Stimulated activated naive CD4-positive, alpha-beta T cell (primary cell): ENCODE results near the gene NUP37.
"Not testable (repeated sequence)": the region's sequence is repeated elsewhere in the genome, so short reads cannot be mapped to it uniquely, and the experiment has no call there.

Source experiments
- DNase-seq, 6 experiments: peaks; one replicate each; lab custom pipeline; 2025; lab: John Stamatoyannopoulos, UW

Gene NUP37

GRCh38 chr12:102089228-102089835, 30.6 kb downstream of the NUP37 start:
- not testable (repeated sequence) for DNase-seq

- DNase-seq, result no peak
These were observed 39.1 kb downstream of the NUP37 start for GRCh38 chr12:102080842-102081241.

- DNase-seq, result not testable (repeated sequence)
These were observed 47.8 kb downstream of the NUP37 start for GRCh38 chr12:102072092-102072491.

- no peak for DNase-seq
These were observed 50.2 kb downstream of the NUP37 start for GRCh38 chr12:102069707-102070106.

- DNase-seq, result no peak
These were observed 52.2 kb downstream of the NUP37 start for GRCh38 chr12:102067574-102068258.

GRCh38 chr12:102064476-102064875, 55.4 kb downstream of the NUP37 start:
- no peak for DNase-seq

- no peak for DNase-seq
These were observed 56.8 kb downstream of the NUP37 start for GRCh38 chr12:102063069-102063468.

- DNase-seq, result no peak
These were observed 57.5 kb downstream of the NUP37 start for GRCh38 chr12:102062419-102062806.

- peak; percentile 88 to 94 (median 92) for DNase-seq
These were observed 58.1 kb downstream of the NUP37 start, which contains the start of gene WASHC3 for GRCh38 chr12:102061560-102062418. Gene WASHC3 (minus strand): TSS chr12:102061991. CDS start chr12:102061962, 29 bp downstream.

GRCh38 chr12:102061096-102061559, 58.8 kb downstream of the NUP37 start:
- peak in 2 of 6 experiments; percentile 15 to 36 for DNase-seq

- DNase-seq, result peak in 1 of 6 experiments; percentile 2
These were observed 60.6 kb downstream of the NUP37 start for GRCh38 chr12:102059343-102059742.

- no peak for DNase-seq
These were observed 65.6 kb downstream of the NUP37 start for GRCh38 chr12:102054345-102054744.

GRCh38 chr12:102053062-102053349, 66.9 kb downstream of the NUP37 start:
- DNase-seq, result no peak

GRCh38 chr12:102052192-102053061, 67.5 kb downstream of the NUP37 start:
- no peak for DNase-seq

GRCh38 chr12:102051431-102051965, 68.4 kb downstream of the NUP37 start:
- no peak for DNase-seq

GRCh38 chr12:102050660-102051430, 69.1 kb downstream of the NUP37 start:
- DNase-seq, result no peak

- DNase-seq, result peak in 3 of 6 experiments; percentile 35 to 44 (median 36)
These were observed 76.0 kb downstream of the NUP37 start for GRCh38 chr12:102043928-102044327.

GRCh38 chr12:102033991-102034745, 85.7 kb downstream of the NUP37 start:
- no peak for DNase-seq

- DNase-seq, result no peak
These were observed 88.1 kb downstream of the NUP37 start for GRCh38 chr12:102031852-102032251.

- no peak for DNase-seq
These were observed 90.8 kb downstream of the NUP37 start for GRCh38 chr12:102029141-102029540.
